SU-DHL-6 (cell line): ENCODE data around the gene MIDN.

Source experiments
- CTCF ChIP-seq: fragments of 200-600 bp; sonication (generic); IDR thresholded peaks from one replicate; pipeline ENCODE4 v1.5.1; 2017; ENCODE audit warnings: antibody characterized with exemption, mild to moderate bottlenecking, low read length, moderate library complexity; ENCODE audit not compliant: insufficient read depth, poor library complexity, severe bottlenecking
- EZH2phosphoT487 ChIP-seq: fragments of 200-600 bp; sonication (generic), shearing (Covaris generic); conservative IDR thresholded peaks from 2 replicates; pipeline ENCODE4 v1.6.1; 2018; ENCODE audit warnings: mild to moderate bottlenecking, antibody characterized with exemption, low read length, moderate library complexity, mixed read lengths

- TF ChIP-seq CTCF (no peak), EZH2phosphoT487 (no peak)
These were observed 23.5 kb upstream of the MIDN start for GRCh38 chr19:1224847-1225246.
